ENCODE results near the gene CTNNBIP1.

Gene CTNNBIP1

GRCh38 chr1:9853249-9853595 lies 56.8 kb downstream of the CTNNBIP1 start:
- DNase-seq (ENCODE audit: low spot score): no peak

- DNase-seq (ENCODE audit: low spot score): peak; percentile 68
Measured at GRCh38 chr1:9852410-9853248, 57.4 kb downstream of the CTNNBIP1 start.

GRCh38 chr1:9852004-9852403 lies 58.1 kb downstream of the CTNNBIP1 start:
- no peak for DNase-seq (ENCODE audit: low spot score)

- DNase-seq (ENCODE audit: low spot score): no peak
Measured at GRCh38 chr1:9850442-9851162, 59.5 kb downstream of the CTNNBIP1 start.

- no peak for DNase-seq (ENCODE audit: low spot score)
Measured at GRCh38 chr1:9849691-9850441, 60.2 kb downstream of the CTNNBIP1 start.

DNA sequence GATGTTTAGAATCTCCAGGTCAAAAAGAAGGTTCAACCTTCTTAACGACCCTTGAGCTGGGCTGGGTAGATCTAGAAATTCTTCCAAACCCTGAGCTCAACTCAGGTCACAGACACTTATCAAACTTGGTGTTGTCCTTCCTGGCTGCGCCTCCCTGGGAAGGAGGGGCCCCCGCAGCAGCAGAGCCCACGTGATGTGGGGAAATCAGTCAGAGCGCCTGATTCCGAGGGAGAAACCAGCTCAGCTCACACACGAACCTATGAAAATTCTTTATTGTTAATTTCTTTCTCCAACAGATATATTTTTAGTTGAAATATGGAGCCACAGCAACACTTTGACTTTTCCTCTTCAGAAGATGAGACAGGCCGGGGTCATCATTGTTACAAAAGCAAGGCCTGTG lies 62.0 kb downstream of the CTNNBIP1 start:
- no peak for DNase-seq (ENCODE audit: low spot score)

GRCh38 chr1:9847269-9847668 lies 62.8 kb downstream of the CTNNBIP1 start:
- no peak for DNase-seq (ENCODE audit: low spot score)

DNA sequence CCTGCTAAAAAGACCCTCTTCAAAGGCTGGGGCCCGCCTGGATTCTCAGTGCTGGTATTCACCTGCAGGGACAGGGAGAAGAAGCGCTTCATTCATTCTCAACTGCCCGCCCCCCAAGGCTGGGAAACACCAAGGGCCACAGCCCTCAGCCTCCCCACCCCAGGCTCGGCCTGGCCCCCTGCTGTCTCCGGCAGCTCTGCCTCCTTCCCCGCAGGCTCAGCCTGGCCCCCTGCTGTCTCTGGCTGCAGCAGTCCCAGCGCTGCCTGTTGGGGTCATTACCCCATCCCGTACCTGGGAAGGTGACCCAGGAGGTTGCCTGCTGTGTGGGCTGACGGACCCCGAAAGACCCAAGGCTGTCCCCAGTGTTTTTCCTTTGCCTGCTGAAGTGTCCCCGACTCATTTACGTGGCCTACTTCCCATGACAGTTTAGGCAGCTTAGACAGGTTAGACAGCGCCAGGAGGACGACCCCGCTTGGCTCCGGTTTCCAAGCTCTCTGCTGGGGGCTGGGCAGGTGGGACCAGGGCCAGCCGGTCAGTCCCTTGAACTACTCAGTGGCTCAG lies 63.4 kb downstream of the CTNNBIP1 start:
- DNase-seq (ENCODE audit: low spot score): no peak

GRCh38 chr1:9845914-9846313 lies 64.2 kb downstream of the CTNNBIP1 start:
- no peak for DNase-seq (ENCODE audit: low spot score)

GRCh38 chr1:9844756-9845155 lies 65.3 kb downstream of the CTNNBIP1 start:
- no peak for DNase-seq (ENCODE audit: low spot score)

DNA sequence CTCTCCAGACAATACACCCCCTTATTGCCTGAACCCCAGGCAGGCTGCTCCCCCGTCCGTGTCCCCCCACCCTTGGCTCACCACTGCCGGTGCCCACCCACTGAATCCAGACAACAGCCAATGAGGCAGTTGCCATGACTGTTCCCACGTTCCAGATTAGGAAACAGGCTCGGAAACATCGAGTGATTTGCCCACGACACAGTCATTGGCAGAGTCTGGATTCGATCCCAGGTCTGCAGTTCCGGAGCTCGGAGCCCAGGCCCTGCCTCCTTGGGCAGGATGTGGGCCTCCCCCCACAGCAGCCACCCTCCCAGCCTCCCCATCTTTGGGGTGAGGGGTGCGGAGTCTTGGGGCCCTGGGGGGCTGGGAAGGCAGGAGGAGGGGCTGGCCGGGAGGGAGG lies 66.0 kb downstream of the CTNNBIP1 start:
- no peak for DNase-seq (ENCODE audit: low spot score)

DNA sequence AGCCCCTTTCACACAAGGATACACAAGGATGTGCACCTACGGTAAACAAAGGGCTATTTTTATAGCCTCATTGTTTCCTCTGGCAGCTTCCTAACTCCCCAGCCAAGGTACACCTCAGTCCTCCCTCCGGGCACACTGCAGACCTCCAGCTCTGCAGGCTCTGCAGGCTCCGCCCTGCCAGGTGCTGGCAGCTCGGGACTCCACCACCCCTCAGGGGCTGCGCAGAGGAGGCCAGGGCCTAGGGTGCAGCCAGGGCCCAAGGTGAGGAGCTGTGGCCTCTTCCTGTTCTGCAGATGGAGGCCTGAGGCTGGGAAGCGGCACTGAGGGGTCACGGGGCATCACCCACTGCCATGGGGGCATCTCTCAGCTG lies 66.5 kb downstream of the CTNNBIP1 start:
- no peak for DNase-seq (ENCODE audit: low spot score)

- DNase-seq (ENCODE audit: low spot score): no peak
Measured at GRCh38 chr1:9842781-9843575, 67.1 kb downstream of the CTNNBIP1 start.

DNA sequence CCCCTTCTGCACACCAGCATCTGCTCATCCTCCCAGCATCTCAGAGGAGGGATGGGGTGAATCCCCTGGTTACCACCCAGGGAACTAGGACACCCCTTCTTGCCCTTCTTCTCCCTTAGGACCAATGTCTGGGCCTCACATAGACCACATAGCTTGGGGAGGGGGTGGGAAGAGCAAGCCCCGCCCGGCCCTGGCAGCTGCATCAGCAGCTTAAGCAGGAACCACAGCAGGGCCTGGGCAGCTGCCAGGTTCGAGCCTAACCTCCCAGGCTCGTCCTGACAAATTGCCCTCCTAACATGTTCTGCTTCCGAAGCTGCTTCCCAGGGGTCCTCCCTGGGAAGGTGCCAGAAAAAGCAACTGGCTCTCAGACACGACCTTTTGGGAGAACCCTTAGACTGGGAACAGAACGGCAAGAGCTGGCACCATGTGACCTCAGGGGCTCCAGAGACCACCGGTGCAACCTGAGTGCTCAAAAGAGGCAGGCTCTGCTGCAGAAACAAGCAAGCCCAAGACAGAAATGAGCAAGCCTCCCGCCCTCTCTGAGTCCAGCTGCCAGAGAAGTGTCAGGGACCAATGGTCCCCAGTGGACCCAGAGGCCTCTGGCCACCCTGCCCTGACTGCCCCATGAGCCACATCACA lies 67.9 kb downstream of the CTNNBIP1 start:
- no peak for DNase-seq (ENCODE audit: low spot score)

DNA sequence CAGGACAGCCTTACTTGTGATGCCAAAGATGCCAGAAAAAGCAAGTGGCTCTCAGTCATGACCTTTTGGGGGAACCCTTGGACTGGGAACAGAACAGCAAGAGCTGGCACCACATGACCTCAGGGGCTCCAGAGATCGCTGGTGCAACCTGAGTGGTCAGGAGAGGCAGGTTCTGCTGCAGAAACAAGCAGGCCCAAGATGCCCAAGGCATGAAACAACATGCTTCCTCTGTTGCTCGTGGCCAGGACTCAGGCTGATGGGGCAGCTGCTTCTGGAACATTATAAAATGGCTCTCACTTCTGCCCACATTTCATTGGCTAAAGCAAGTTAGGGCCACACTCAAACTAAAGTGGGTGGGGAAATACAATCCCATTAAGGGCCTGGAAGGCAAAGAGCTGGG lies 68.6 kb downstream of the CTNNBIP1 start:
- no peak for DNase-seq (ENCODE audit: low spot score)

DNA sequence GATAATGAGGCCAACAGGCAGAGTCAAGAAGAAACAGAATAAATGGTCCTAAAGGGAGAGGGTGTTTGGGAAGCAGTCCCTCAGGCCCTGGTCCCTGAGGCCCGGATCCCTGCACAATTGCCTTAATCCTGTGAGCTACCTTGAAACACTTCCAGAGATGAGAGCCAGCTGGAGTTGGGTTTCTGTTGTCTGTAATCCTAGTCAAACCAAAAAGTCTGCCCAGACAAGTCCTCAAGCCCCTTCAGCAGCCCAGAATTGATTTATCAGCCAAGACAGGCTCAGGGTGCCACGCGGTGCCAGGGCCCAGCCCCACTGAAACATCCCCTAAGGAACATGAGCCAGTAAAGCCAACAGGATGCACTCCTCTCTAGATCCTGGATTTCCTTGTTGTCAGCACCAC lies 69.9 kb downstream of the CTNNBIP1 start:
- DNase-seq (ENCODE audit: low spot score): no peak

DNA sequence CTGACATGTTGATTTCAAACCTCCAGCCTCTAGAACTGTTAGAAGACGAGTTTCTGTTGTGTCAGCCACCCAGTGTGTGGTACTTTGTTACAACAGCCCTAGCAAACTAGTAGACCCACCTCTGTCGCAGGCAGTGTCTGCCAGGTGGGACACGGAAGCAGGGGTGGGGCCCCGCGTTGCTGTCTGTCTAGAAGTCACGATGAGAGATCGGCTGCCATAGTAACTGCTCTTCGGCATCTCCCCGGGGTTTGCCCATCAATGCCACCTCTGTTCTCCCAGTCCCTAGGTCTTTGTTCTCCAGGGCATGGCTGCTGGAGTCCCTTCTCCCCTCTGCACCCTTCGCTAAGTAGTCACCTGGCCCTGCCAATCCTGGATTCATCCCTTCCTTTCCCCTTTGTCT lies 71.1 kb downstream of the CTNNBIP1 start:
- DNase-seq (ENCODE audit: low spot score): no peak

- no peak for DNase-seq (ENCODE audit: low spot score)
Measured at GRCh38 chr1:9836632-9836960, 73.5 kb downstream of the CTNNBIP1 start.

DNA sequence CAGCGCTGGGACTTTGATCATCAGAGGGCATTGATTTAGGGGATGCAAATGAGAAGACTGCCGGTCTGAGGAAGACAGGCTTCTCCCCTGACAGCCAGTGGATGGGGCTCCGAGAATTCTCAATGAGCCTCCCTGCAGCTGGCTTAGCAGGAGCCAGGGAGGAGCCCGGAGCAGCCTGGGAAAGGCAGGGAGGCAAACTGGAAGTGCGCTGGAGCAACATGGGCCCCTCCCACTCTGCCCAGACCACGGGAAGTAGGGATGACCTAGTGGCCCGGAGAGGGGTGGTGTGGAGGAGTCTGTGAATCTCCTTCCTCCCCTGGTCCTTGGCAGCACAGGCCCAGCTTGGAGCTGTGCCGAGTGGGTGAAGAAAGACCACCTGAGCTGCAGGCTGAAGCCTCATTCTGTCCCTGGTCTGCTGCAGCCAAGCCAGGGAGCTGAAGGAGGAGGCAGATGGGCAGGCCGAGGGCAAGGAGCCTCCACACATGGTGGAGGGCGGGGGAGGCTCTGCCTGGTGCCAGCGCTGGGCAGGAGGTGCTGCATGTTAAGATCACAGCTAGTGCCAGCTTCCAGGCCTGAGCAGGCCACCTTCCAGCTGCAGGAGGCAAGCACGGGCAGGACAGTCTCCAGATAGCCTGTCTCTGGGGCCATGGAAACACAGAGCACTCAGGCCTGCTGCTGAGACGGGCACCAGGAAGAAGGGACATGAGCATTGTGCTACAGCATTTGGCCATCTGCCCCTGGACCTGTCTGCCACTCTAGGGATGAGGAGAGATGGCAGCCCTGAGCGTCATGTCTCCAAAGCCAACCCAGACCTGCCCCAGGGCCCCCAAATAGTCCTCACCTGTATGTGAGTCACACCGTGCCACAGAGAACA lies 74.1 kb downstream of the CTNNBIP1 start:
- no peak for DNase-seq (ENCODE audit: low spot score)

DNA sequence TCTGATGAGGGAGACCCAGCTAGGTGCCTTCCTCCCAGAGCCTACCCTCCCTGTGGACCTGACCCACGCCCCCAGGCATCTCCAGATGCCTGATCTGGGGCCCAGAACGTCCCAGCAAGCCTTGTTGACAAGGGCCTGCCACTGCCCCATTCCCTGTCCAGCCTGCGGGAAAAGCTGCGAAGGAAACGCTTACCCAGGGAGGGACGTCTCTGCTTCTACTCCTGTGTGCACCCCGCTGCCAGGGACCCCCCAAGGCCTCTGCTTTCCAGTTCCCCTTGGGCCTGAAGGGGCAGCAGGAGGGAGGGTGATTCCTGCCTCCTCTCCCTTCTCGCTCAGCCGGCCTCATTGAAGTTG lies 74.7 kb downstream of the CTNNBIP1 start:
- DNase-seq (ENCODE audit: low spot score): no peak

- no peak for DNase-seq (ENCODE audit: low spot score)
Measured at GRCh38 chr1:9833632-9834031, 76.4 kb downstream of the CTNNBIP1 start.

Data from HuH-7 (cell line).